ENCODE measurements around the gene GEMIN7. TPM values are rescaled to one million over a fixed set of nuclear protein-coding genes. Genes with fewer than 3 reads are reported as not detected.

The GEMIN7 gene
- total RNA-seq, 1 donor from 2014 or later = 35.6 TPM

- Mint-ChIP-seq H3K4me1 (ENCODE audit: unreplicated experiment) (peaks cover 37% of the 10 kb centered on the region), H3K27ac (peak overlapping the region; percentile 26), H3K36me3 (no peaks in the 10 kb centered on the region), H3K27me3 (no peaks in the 10 kb centered on the region), H3K9me3 (no peaks in the 10 kb centered on the region), H3K4me3 (no peak overlapping the region)
- no peak for DNase-seq (ENCODE audit: extremely low spot score, unreplicated experiment)
- TF ChIP-seq CTCF (conservative IDR thresholded peaks at IDR 0.05) = peak; percentile 77
Measured at GRCh38 chr19:45125975-45126493, 47.0 kb downstream of the GEMIN7 start.

DNA sequence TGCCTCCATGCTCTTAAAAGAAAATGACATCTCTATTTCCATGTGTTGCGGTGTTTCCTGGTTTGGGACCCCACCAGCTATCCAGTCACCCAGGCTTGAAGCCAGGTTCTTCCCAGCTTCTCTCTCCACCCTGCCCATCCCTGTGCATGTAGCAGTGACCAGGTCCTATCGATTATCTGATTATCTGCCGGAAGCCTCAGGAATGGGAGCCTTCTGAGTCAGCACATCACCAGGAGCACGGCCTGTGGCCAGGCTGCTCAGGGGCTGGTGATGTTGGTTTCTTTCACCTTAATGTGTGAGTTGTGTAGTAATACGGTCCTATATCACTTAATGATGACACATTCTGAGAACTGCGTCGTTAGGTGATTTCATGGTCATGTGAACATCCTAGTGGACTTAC is 47.6 kb downstream of the GEMIN7 start:
- DNase-seq (ENCODE audit: extremely low spot score, unreplicated experiment) = no peak
- H3K9me3 Mint-ChIP-seq = no peaks in the 10 kb centered on the region
- H3K4me3 Mint-ChIP-seq = no peak overlapping the region
- TF ChIP-seq CTCF (conservative IDR thresholded peaks at IDR 0.05) = no peak
- no peaks in the 10 kb centered on the region for H3K36me3 Mint-ChIP-seq
- H3K27me3 Mint-ChIP-seq = no peaks in the 10 kb centered on the region
- peaks cover 33% of the 10 kb centered on the region for H3K4me1 Mint-ChIP-seq (ENCODE audit: unreplicated experiment)
- peak overlapping the region; percentile 71 for H3K27ac Mint-ChIP-seq

DNA sequence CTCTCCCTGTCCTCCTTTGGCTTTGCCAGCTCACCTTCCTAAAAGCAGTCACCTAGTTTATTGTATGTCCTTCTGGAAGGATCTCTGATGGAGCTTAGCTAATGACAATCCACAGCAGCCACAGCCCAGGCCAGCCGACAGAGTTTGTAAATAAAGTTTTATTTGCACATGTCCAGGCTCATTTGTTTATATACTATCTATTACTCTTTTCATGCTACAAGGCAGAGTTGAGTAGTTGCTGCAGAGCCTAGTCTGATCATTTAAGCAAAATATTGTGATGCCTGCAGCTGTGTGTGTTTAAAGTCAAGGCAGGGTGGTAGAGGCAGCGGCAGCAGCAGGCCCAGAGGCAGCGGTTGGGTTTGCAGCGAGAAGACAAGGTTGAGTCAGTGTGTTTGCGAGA is 49.1 kb downstream of the GEMIN7 start:
- no peak for TF ChIP-seq CTCF (conservative IDR thresholded peaks at IDR 0.05)
- no peaks in the 10 kb centered on the region for H3K36me3 Mint-ChIP-seq
- no peak overlapping the region for H3K4me3 Mint-ChIP-seq
- H3K4me1 Mint-ChIP-seq (ENCODE audit: unreplicated experiment) = peaks cover 25% of the 10 kb centered on the region
- no peaks in the 10 kb centered on the region for H3K9me3 Mint-ChIP-seq
- no peak overlapping the region for H3K27ac Mint-ChIP-seq
- no peaks in the 10 kb centered on the region for H3K27me3 Mint-ChIP-seq
- DNase-seq (ENCODE audit: extremely low spot score, unreplicated experiment) = no peak

DNA sequence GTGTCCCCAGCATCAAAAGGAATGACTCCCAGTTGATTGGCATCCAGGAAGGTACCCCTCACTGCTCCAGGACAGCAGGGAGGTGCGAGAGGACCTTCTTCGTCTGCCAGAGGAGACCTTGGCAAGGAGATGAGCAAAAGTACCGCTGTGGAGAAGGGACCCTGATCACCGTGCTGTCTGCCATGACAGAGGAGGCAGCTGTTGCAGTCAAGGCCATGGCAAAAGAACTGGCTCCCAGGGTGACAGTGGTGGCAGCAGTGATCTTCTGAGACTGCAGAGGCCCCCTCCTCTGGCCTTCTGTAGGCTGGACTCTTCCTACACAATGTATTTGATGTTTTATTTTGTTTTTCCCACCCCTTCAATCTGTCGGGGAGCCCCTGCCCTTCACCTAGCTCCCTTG is 49.7 kb downstream of the GEMIN7 start:
- peaks cover 19% of the 10 kb centered on the region for H3K4me1 Mint-ChIP-seq (ENCODE audit: unreplicated experiment)
- no peaks in the 10 kb centered on the region for H3K36me3 Mint-ChIP-seq
- H3K27me3 Mint-ChIP-seq = no peaks in the 10 kb centered on the region

GRCh38 chr19:45130236-45130635 is 51.2 kb downstream of the GEMIN7 start:
- H3K36me3 Mint-ChIP-seq = no peaks in the 10 kb centered on the region
- no peak for TF ChIP-seq CTCF (conservative IDR thresholded peaks at IDR 0.05)
- no peak overlapping the region for H3K27ac Mint-ChIP-seq
- H3K4me1 Mint-ChIP-seq (ENCODE audit: unreplicated experiment) = peaks cover 14% of the 10 kb centered on the region
- H3K4me3 Mint-ChIP-seq = no peak overlapping the region
- H3K9me3 Mint-ChIP-seq = no peaks in the 10 kb centered on the region
- DNase-seq (ENCODE audit: extremely low spot score, unreplicated experiment) = no peak
- no peaks in the 10 kb centered on the region for H3K27me3 Mint-ChIP-seq

More for the DNA sequence above, 49.7 kb downstream of the GEMIN7 start:
- no peak for DNase-seq (ENCODE audit: extremely low spot score, unreplicated experiment)
- H3K9me3 Mint-ChIP-seq = no peaks in the 10 kb centered on the region
- H3K27ac Mint-ChIP-seq = no peak overlapping the region
- no peak for TF ChIP-seq CTCF (conservative IDR thresholded peaks at IDR 0.05)
- H3K4me3 Mint-ChIP-seq = no peak overlapping the region

Measured in type B pancreatic cell (in vitro differentiated cells).